HG02852 (cell line): ENCODE results near the gene SETD7.
A peak's percentile ranks its signal among the peaks of the same experiment; 100 is the strongest.

Source experiments
- ATAC-seq: cut with Tn5 transposase; IDR thresholded peaks from one replicate; pipeline ENCODE4 v1.9.1; 2021; ENCODE audit warnings: mild to moderate bottlenecking, moderate library complexity; ENCODE audit not compliant: unreplicated experiment

SETD7 gene

GRCh38 chr4:139575072-139575471 lies 19.1 kb upstream of the SETD7 start:
- no peak for ATAC-seq

GRCh38 chr4:139574641-139575040 lies 18.6 kb upstream of the SETD7 start:
- ATAC-seq, result no peak

- ATAC-seq, result no peak
Observed at GRCh38 chr4:139568206-139568955, 12.4 kb upstream of the SETD7 start.

- no peak for ATAC-seq
Observed at GRCh38 chr4:139567159-139567870, 11.3 kb upstream of the SETD7 start.

GRCh38 chr4:139564502-139564901 lies 8.5 kb upstream of the SETD7 start:
- ATAC-seq, result no peak

- no peak for ATAC-seq
Observed at GRCh38 chr4:139563515-139563914, 7.5 kb upstream of the SETD7 start.

GRCh38 chr4:139562839-139563238 lies 6.8 kb upstream of the SETD7 start:
- ATAC-seq, result no peak

GRCh38 chr4:139562067-139562684 lies 6.2 kb upstream of the SETD7 start:
- no peak for ATAC-seq

GRCh38 chr4:139560406-139561104 lies 4.5 kb upstream of the SETD7 start:
- no peak for ATAC-seq

GRCh38 chr4:139559687-139560086 lies 3.7 kb upstream of the SETD7 start:
- ATAC-seq, result no peak

- ATAC-seq, result no peak
Observed at GRCh38 chr4:139559089-139559479, 3.1 kb upstream of the SETD7 start.

GRCh38 chr4:139558235-139559088 lies 2.4 kb upstream of the SETD7 start:
- no peak for ATAC-seq

GRCh38 chr4:139557556-139558110 lies 1.6 kb upstream of the SETD7 start:
- no peak for ATAC-seq

- peak; percentile 24 for ATAC-seq
Observed at GRCh38 chr4:139556724-139557555, 921 bp upstream of the SETD7 start.

- peak; percentile 23 for ATAC-seq
Observed at GRCh38 chr4:139555705-139556070, 331 bp downstream of the SETD7 start.

- peak; percentile 39 for ATAC-seq
Observed at GRCh38 chr4:139554893-139555704, 920 bp downstream of the SETD7 start.

GRCh38 chr4:139554642-139554892 lies 1.5 kb downstream of the SETD7 start:
- no peak for ATAC-seq

- no peak for ATAC-seq
Observed at GRCh38 chr4:139553751-139554641, 2.0 kb downstream of the SETD7 start.
